ENCODE data around the gene ALPK3.

Gene ALPK3

DNA sequence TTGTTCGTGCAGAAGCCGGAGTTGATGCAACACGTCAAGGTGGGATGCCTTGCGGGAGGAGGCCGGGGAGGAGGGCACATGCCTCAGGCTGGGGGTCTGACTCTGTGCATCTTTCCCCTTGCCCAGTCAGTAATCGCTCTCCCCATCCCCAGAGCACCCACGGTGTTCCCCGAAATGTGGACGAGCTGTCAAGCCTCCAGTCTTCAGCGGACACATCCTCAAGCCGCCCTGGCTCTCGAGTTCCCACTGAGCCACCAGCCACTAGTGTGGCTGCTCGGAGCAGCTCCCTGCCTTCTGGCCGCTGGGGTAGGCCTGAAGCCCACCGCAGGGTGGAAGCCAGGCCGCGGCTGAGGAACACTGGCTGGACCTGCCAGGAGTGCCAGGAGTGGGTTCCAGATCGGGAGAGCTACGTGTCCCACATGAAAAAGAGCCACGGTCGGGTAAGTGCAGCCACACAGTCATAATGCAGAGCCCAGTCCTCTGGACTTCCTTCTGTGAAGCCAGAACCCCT lies 18.7 kb upstream of the ALPK3 start:
- no peak for TF ChIP-seq CTCF (IDR thresholded peaks at IDR 0.05; ENCODE audit: low read depth, low read length)
- H3K4me3 ChIP-seq (ENCODE audit: low read depth, low read length): no peak overlapping the region

DNA sequence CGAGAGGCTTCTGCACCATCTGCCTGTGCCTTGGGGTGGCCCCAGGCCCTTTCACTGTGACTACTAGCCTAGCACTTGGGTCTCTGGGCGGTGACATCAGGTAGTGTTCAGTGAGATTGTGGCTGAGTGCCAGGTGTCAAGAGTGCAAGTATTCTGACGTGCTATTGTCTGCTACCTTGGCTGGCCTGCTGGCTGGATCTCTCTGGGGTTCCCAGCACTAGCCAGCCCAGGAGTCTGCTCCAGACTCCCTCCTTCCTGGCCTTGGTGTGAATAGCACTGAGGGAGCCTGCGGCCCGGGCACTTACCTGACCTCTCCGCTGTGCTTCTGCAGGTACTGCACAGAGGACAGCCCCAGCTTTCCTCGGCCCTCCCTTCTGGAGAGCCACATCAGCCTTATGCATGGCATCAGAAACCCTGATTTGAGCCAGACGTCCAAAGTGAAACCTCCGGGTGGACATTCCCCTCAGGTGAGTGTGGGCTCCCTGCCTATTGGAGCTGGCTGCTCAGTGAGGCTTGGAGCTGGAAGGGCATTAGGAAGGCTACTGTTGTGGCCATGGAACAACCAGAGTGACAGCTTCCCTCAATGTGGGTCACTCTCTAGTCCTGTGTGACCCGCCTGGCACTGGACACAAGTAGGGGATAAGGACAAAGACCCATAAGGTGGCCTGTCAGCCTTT lies 17.5 kb upstream of the ALPK3 start:
- H3K4me3 ChIP-seq (ENCODE audit: low read depth, low read length): no peak overlapping the region
- no peak for TF ChIP-seq CTCF (IDR thresholded peaks at IDR 0.05; ENCODE audit: low read depth, low read length)

DNA sequence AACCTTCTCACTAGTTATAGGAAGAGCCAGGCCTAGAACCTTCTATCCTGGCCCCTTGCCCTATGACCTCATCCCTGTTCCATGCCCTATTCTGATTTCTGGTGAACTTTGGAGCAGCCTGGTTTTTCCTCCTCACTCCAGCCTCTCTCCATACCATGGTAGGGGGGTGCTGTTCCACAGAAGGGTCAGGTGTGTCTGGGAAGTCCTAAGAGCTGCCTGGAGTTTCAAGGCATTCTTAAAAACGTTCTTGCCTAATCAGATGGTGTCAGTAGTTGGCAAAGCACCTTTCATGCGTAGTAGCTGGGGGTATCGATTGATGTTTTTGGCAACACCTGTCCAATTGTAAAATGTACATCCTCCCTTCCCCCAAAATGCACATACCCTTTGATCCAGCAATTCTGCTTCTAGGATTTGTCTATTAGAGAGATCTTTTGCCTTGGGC lies 16.8 kb upstream of the ALPK3 start:
- H3K4me3 ChIP-seq (ENCODE audit: low read depth, low read length): no peak overlapping the region
- TF ChIP-seq CTCF (IDR thresholded peaks at IDR 0.05; ENCODE audit: low read depth, low read length): no peak

DNA sequence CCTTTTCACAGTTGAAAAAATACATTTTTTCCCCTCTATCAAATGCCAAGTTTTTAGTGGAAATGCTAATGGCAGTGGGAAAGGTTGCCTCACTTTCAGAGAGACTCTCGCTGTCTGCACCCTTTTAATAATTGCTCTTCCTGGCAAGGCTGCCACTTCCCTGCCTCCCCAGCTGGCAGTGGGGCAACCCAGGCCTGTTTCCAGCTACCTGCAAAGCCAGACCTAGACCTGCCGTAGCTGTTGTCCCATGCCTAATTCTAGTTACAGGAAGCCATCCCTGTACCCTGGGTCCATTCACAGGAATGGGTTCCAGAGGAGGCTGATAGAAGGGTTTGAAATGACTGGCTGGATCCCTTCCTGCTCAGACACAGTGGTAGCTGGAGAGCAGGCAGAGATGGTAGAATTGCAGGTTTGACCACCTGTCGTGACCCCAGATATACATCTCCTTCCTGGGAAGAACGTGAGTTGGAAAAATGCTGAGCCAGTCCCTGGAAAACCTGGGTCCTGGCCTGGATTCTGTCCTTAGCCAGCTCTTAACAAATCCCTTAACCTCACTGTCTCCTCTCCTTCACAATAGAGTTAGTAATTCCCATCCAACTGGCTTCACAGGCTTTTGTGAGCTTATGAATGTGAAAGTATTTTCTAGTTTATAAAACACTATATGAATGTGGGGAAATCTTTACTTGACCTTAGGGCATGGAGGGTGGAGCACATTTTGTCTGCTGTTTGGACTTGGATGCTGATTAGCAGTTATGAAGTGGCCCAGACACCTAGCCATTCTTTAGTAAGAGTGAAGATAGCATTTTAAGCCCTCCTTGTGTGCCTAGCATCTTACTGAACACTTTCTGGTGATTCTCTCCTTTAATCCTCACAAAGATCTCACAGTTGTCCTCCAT lies 12.9 kb upstream of the ALPK3 start:
- no peak for TF ChIP-seq CTCF (IDR thresholded peaks at IDR 0.05; ENCODE audit: low read depth, low read length)
- H3K4me3 ChIP-seq (ENCODE audit: low read depth, low read length): no peak overlapping the region

DNA sequence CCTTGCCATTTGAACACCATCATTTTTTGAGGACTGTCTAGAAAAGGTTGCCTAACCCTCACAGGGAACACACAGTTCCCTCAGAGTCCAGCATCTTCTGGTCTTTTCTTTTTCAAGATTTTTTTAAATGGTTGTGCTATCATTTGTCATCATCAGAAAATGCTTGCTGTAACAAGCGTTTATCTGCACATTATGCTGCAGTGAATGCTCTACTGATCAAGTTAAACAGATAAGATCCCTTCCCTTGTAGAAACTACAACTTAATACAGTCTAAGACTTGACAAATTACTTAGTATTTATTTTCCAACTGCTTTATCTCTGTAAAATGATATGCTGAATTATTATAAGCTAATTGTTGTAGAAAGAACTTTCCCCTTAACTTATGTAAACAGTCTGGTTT lies 11.9 kb upstream of the ALPK3 start:
- no peak for TF ChIP-seq CTCF (IDR thresholded peaks at IDR 0.05; ENCODE audit: low read depth, low read length)

GRCh38 chr15:84807228-84807627 lies 9.9 kb upstream of the ALPK3 start:
- no peak for TF ChIP-seq CTCF (IDR thresholded peaks at IDR 0.05; ENCODE audit: low read depth, low read length)
- no peak overlapping the region for H3K4me3 ChIP-seq (ENCODE audit: low read depth, low read length)

More for the DNA sequence above, 11.9 kb upstream of the ALPK3 start:
- no peak overlapping the region for H3K4me3 ChIP-seq (ENCODE audit: low read depth, low read length)
